HS-5 (cell line): ENCODE measurements around the gene NKX2-3.

Experiments used
- DNase-seq: peaks from one replicate; pipeline ENCODE4 v3.0.0-alpha.2; 2012; ENCODE audit warnings: low read depth

Gene NKX2-3

GRCh38 chr10:99539120-99539519 is 6.4 kb downstream of the NKX2-3 start:
- no peak for DNase-seq

- no peak for DNase-seq
These were observed 7.1 kb downstream of the NKX2-3 start for GRCh38 chr10:99539820-99540219.

- no peak for DNase-seq
These were observed 7.5 kb downstream of the NKX2-3 start for GRCh38 chr10:99540306-99540656.

GRCh38 chr10:99540657-99541531 is 8.2 kb downstream of the NKX2-3 start:
- DNase-seq = no peak

GRCh38 chr10:99544322-99544721 is 11.6 kb downstream of the NKX2-3 start:
- DNase-seq = no peak

DNA sequence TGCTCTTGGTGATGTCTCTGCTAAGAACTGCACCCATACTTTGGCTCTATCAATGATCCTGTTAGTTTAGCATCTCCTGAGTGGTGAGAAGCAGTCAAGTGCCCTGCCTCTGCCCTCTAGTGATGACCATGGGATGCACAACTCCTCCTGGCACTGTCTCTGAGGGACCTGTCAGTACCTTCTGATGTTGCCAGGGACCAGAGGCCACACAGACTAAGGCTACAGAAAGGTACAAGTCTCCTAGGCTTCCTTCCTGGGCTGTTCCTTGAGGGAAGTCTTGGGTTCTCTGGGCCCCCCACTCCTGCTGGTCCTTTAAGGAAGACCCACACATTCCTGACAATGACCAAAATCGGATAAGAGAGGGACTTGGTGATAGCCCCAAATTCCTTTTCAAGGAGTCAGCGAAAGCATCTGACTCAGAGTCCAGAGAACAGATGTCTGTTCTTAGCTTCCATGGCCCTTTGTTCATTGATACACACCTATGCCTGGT is 15.3 kb downstream of the NKX2-3 start:
- DNase-seq = peak; percentile 53

GRCh38 chr10:99551158-99551557 is 18.4 kb downstream of the NKX2-3 start:
- peak; percentile 64 for DNase-seq

GRCh38 chr10:99551616-99552015 is 18.9 kb downstream of the NKX2-3 start:
- no peak for DNase-seq

DNA sequence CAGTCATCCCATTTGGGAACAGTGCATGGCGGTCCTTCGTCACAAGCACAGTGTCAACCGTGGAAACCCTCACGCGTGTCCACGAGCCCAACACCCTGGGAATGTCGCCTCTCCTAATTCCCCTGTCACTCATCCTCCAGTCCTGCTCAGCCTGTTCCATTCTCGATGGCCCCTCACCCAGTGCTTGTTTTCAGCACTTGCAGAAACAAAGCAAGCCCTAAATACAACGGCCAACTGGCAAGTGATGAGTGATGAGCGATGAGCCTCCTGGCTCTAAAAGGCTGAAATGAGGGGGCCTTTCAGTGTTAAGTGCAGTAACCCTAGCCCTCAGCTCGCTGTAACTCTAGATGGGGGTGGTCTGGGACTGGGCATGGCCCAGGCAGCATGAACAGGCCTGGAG is 22.6 kb downstream of the NKX2-3 start:
- no peak for DNase-seq

- no peak for DNase-seq
These were observed 23.2 kb downstream of the NKX2-3 start for GRCh38 chr10:99555825-99556523.

- no peak for DNase-seq
These were observed 24.3 kb downstream of the NKX2-3 start for GRCh38 chr10:99557044-99557443.

GRCh38 chr10:99558708-99559107 is 26.0 kb downstream of the NKX2-3 start:
- DNase-seq = no peak

DNA sequence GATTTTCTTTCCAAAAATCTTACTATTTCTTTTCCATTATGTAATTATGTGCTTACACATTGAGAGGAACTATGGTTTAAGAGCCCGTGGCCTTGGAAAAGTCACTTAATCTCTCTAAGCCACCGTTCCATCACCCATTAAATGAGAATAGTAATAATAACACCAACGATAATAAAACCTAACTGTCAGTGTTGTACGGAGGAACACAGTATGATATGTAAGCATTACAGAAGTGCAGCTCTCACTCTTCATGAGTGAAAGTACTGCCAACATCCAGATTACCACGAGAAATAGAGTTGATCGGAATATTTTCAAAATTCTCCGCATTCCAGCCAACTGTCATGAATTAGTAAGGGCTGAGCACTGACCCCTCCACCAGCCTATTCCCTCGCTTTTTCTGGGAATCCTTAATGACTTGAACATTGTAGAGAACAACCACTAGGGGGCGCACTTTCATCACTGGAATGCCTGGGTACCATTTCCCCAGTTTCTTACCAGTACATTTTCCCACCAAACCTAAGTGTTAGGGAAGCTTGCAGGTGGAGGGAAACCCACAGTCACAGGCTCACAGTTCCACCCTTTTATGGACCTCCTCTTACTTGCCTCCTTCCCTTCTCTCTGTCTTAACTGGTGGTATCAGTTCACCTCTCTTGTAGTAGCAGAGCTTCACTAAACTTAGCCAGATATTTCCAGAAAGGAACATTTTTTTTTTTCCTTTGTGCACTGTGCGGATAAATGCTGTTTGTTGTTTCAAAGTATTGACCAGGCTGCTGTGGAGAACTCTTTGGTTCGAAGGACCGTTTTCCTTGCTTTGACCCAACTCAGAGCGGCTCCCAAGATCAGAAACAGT is 27.8 kb downstream of the NKX2-3 start:
- no peak for DNase-seq

- no peak for DNase-seq
These were observed 29.9 kb downstream of the NKX2-3 start for GRCh38 chr10:99562631-99563030.

DNA sequence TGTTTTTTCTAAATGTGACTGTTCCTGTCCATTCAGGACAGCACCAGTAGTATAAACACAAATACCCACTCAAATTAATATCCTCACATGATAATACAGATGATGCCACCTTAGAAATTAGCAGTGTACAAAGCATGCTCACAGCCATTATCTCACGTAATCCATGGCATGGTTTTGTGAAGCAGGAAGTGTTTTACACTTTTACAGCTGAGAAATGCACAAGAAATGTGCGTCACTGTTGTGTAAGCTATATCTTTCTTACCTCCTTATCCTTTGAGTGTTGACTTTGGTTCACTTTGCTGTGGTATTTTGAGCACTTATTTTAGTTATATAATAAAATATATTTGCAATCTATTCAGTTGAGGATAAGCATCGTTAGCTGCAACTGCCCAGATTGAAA is 31.6 kb downstream of the NKX2-3 start:
- no peak for DNase-seq

DNA sequence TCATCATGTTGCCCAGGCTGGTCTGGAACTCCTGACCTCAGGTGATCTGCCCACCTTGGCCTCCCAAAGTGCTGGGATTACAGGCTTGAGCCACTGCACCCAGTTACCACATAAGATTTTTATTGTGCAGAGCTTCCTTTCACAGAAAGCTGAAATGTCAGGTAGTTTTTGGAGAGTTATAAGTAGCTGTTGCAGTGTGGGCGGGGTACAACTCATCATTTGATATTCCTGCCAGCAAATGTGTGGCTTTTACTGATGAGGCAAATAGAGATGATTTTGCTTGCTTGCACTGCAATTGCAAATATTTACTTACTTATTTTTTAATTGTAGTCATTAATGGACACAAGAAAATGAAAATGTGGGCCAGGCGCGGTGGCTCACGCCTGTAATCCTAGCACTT is 32.4 kb downstream of the NKX2-3 start:
- DNase-seq = no peak

DNA sequence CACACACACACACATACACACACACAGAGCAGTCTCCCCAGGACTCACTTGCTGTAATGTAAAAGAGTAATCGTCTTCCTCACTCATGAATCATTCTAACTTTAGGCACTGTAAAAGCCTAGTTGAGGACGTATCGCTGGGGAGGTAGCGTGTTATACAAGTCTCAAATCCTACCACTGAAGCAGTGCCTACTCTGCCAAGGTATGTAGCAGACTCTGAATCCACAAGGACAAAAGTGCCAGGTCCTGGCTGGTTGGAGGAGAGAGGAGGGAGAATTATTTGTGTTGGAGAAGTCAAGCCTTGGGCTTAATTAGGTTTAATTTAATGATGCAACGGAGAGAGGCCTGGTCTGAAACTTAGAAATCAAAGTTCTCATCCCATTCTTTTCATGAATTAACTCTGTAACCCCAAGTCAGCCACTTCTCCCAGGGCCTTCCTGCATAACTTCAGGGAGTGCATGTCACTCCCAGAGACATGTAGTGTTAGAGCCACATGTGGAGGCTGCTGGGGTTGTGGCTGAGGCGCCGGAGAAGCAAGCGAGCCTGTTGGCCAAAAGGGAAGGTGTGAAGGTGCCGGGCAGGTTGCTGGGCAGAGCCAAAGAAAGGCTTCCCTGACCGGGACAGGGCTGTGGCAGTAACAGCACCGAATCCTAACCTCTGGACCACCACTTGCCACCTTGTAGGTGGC is 36.7 kb downstream of the NKX2-3 start:
- no peak for DNase-seq

- no peak for DNase-seq
These were observed 37.2 kb downstream of the NKX2-3 start for GRCh38 chr10:99569961-99570360.

- DNase-seq = no peak
These were observed 39.1 kb downstream of the NKX2-3 start for GRCh38 chr10:99571816-99572215.

GRCh38 chr10:99573790-99574189 is 41.0 kb downstream of the NKX2-3 start:
- DNase-seq = no peak

DNA sequence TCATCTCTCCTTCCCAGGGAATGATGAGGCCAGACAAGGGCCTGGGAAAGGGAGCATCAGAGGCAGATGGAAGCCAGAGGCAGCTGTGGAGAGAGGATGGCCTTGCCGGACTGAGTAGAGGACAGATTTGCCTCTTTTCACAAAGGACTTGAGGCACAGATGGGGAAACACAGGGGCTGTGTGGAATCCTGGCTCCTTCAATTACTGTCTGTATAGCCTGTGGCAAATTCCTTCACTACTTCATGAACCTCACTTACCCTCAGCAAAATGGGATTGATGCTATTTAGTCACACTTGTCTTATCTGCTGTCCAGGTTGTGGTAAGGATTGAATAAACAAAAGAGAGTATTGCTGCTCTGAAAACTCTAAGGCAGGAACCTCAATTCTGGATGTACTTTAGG is 47.2 kb downstream of the NKX2-3 start:
- DNase-seq = no peak

- DNase-seq = no peak
These were observed 49.6 kb downstream of the NKX2-3 start for GRCh38 chr10:99582255-99582770.
